Sciatic nerve (tissue), 2 donors: ENCODE measurements around the gene CYP4F2. TPM values are rescaled to one million over a fixed set of nuclear protein-coding genes. Genes with fewer than 3 reads are reported as not detected.
"Not testable (repeated sequence)": the region's sequence is repeated elsewhere in the genome, so short reads cannot be mapped to it uniquely, and the experiment has no call there.

Source experiments
- ATAC-seq: fragments of 200-7000 bp; cut with Tn5 transposase; one replicate; pipeline ENCODE4 v1.9.1; 2020; ENCODE audit warnings: mild to moderate bottlenecking, moderate library complexity
- DNase-seq: peaks from one replicate; pipeline ENCODE4 v3.0.0-alpha.2; 2020; ENCODE audit warnings: low spot score
- intact Hi-C: fragments of 100-400 bp; cut with DNase I; formaldehyde crosslinking; loops from one replicate; pipeline ENCODE4 v1.14.2; 2022
- total RNA-seq: library from RNA; stranded (reverse); fragmentation: NEBNext Ultra II Directional; extraction: Animal tissue kit (Norgen Biotek cat#: 25700); gene quantifications from one replicate; pipeline ENCODE4 v1.2.1, GENCODE V29; 2021
- donor health status: DM: no; HTN: no; CAD: no.
- donor health status: DM: no; HTN: no; CAD: no.

CYP4F2 gene, protein sequence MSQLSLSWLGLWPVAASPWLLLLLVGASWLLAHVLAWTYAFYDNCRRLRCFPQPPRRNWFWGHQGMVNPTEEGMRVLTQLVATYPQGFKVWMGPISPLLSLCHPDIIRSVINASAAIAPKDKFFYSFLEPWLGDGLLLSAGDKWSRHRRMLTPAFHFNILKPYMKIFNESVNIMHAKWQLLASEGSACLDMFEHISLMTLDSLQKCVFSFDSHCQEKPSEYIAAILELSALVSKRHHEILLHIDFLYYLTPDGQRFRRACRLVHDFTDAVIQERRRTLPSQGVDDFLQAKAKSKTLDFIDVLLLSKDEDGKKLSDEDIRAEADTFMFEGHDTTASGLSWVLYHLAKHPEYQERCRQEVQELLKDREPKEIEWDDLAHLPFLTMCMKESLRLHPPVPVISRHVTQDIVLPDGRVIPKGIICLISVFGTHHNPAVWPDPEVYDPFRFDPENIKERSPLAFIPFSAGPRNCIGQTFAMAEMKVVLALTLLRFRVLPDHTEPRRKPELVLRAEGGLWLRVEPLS
- total RNA-seq = not detected

GRCh38 chr19:15897738-15898276 lies at the start of gene CYP4F2:
Gene CYP4F2 (minus strand): TSS chr19:15898074. CDS start chr19:15897611, 463 bp downstream.
- DNase-seq (no peak), ATAC-seq (no peak)
- intact Hi-C loops = no loop called here

GRCh38 chr19:15945301-15945700 lies 47.4 kb upstream of the CYP4F2 start:
- DNase-seq (no peak), ATAC-seq (no peak)
- intact Hi-C loops = no loop called here

DNA sequence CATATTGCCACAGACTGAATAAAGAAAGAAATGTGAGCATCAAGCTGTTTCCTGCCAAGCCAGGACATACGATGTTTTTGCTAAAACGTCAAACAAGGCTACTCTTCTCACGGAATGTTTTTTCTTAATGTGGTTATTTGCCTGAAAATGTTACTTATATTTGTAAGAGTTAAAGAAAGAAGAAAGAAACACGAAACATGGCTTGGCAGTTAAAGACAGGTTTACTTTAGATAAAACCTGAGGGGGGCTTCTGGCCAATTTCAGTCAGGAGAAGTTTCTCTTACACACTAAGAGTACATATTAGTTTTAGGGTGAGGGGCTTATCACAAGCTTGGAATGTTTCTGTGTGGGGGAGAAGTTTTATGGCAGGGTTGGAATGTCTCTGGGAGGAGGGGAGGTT lies 46.5 kb upstream of the CYP4F2 start:
- no peak for DNase-seq
- intact Hi-C loops = no loop called here
- ATAC-seq = no peak

DNA sequence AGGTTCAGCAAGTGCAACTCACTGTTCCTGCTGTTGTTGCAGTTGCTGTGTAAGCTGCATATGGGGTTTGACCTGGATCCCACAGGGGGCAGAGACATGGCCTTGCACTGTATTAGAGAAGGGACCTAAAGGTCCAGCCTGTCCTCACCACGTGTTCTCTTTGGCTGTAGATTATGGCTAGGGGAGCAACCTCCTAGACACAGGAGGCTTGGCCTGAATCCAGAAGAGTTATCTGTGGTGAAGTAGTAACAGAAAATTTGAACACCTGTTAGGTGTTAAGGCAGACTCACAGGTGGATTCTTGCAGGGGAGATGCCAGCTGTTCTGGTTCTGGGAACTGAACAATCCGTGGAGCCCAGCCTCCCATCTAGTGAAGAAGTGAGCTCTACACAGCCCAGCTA lies 39.9 kb upstream of the CYP4F2 start:
- DNase-seq = no peak
- intact Hi-C loops = no loop called here
- no peak for ATAC-seq

DNA sequence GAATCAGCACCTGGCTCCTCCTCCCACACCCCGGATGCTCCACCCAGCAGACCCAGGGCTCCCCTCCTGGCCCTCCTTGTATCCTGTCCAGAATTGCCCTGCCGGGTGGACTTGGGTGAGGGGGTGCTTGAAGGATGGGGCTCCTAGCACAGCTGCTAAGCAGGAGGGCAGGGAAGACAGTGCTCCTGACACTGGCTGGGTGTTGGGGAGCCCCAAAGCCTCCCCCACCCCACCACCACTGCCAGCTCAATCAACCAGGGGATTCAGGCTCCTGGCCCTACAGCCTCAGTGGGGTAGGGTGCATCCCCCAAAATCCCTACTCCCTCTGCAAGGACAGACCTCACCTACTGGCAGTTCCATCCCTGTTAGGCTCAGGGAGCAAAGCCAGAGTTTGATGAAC lies 39.1 kb upstream of the CYP4F2 start:
- ATAC-seq (no peak), DNase-seq (no peak)
- intact Hi-C loops = no loop called here

- intact Hi-C loops = no loop called here
- no peak for ATAC-seq
- DNase-seq = no peak
Measured at GRCh38 chr19:15936173-15936572, 38.3 kb upstream of the CYP4F2 start.

DNA sequence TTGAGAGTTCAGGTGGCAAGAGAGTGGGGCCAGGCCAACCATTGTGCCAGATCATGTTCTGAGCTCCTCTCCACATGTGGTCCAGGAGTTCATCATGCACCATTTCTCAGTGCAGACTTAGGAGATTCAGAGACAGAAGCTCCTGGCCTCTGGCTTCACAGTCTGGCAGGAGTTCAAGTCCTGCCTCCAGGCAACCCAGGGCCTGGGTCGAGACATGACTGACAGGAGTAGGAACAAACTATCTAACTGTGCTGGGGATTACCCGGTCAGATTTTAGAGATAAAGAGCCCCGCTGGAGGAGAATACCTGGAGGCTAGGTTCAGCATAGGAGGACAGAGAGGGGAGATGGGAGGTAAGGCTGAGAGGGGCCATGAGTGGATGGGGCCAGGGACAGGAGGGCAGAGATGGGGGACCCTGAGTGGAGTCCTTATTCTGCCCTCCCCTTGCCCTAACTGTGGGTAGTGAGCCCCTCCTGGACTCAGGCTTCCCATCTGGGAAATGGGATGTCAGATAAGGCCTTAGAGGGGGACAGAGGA lies 37.4 kb upstream of the CYP4F2 start:
- ATAC-seq (no peak), DNase-seq (no peak)
- intact Hi-C loops = no loop called here

- intact Hi-C loops = no loop called here
- DNase-seq = peak; percentile 80
- ATAC-seq = peak; percentile 38
Measured at GRCh38 chr19:15934332-15935078, 36.6 kb upstream of the CYP4F2 start, which contains the start of gene CYP4F11. Gene CYP4F11 (minus strand): TSS chr19:15934529. CDS start chr19:15934408, 121 bp downstream.

DNA sequence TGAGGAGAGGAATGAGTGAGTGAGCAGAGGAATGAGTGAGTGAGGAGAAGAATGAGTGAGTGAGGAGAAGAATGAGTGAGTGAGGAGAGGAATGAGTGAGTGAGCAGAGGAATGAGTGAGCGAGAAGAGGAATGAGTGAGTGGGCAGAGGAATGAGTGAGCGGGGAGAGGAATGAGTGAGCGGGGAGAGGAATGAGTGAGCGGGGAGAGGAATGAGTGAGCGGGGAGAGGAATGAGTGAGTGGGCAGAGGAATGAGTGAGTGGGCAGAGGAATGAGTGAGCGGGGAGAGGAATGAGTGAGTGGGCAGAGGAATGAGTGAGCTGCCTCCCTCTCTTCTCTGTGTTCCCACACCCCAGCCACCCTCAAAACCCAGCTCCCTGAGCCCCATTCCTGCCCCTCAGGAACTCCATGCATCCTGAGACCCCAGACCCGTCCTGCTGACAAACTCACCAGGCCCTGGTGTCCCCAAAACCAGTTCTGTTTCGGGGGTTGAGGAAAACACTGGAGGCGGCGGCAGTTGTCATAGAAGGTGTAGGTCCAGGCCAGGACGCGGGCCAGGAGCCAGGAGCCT lies 36.0 kb upstream of the CYP4F2 start:
- DNase-seq, intact Hi-C loops: not testable (repeated sequence)

DNA sequence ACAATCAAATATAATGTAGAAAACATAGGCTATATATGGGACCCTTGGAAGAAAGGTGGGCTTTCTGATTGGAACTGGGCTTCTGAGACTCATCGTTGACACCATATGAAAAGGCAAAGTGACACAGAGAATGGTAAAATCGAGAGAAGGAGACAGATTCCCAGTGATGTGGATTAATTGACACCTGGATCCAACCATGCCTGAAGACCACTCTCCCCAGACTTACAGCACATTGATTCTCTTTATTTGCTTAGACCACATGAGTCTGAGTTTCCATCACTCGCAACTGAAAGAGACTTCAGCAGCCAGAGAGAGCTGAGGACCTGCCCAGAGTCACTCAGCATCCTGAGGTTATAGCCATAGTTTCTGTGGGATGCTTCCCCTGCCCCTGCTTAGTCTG lies 30.4 kb upstream of the CYP4F2 start:
- no peak for ATAC-seq
- intact Hi-C loops = no loop called here
- DNase-seq = no peak

More for the DNA sequence above, 36.0 kb upstream of the CYP4F2 start:
- not testable (repeated sequence) for ATAC-seq

- DNase-seq = no peak
- no peak for ATAC-seq
- intact Hi-C loops = no loop called here
Measured at GRCh38 chr19:15926484-15926883, 28.6 kb upstream of the CYP4F2 start.

GRCh38 chr19:15923702-15924101 lies 25.8 kb upstream of the CYP4F2 start:
- no peak for ATAC-seq

DNA sequence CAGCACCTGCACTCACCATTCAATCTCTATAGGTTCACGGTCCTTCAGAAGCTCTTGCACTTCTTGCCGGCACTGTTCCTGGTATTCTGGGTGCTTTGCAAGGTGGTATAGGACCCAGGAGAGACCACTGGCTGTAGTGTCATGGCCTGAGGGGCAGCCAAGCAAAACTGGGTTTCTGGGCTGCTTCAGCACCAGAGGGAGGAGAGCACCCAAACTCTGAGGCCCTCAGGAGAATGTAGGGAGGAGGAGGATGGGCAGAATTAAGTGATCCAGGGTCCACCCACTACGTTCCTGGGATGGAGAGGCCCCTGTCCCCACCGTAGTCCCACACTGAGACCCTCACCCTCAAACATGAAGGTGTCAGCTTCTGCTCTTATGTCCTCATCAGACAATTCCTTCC lies 24.1 kb upstream of the CYP4F2 start:
- DNase-seq (no peak), ATAC-seq (no peak)
- intact Hi-C loops = no loop called here

More at GRCh38 chr19:15923702-15924101, 25.8 kb upstream of the CYP4F2 start:
- no peak for DNase-seq
- intact Hi-C loops = no loop called here

- DNase-seq = no peak
- intact Hi-C loops = no loop called here
- ATAC-seq = no peak
Measured at GRCh38 chr19:15919243-15919642, 21.4 kb upstream of the CYP4F2 start.

DNA sequence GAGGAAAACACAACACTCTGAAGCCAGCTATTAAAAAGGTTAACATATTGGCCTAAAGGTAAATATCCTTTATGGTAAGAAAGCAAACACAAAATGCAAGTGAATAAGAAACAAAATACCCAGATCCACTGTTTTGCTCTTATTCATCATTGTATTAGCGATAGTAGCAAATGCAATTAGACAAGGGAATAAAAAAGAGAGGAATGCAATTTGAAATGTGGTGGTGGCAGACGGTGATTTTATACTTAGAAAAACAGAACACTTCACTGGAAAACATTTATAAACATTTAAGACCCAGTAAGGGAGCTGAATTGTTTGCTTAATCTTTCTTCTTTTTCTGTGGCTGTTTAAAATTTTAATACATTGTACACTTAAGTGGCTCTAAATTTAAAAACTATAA lies 17.2 kb upstream of the CYP4F2 start:
- intact Hi-C loops = no loop called here
- ATAC-seq = no peak
- DNase-seq = no peak

DNA sequence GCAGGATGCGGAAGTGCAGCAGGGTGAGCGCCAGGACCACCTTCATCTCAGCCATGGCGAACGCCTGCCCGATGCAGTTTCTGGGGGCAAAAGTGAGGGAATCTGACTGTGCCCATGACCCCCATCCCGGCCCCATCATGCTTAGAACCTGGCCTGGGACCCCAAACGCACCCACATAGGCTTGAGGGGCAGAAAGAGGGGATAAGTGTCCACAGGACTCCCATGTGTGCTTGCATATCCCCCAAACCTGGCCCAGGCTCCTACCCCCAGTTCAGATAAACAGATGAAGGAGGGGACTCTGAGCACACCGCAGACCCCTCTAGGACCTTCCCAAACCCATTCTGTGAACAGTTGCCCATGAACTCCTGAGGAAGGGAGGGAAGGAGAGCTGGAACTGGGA lies 16.0 kb upstream of the CYP4F2 start:
- DNase-seq = no peak

DNA sequence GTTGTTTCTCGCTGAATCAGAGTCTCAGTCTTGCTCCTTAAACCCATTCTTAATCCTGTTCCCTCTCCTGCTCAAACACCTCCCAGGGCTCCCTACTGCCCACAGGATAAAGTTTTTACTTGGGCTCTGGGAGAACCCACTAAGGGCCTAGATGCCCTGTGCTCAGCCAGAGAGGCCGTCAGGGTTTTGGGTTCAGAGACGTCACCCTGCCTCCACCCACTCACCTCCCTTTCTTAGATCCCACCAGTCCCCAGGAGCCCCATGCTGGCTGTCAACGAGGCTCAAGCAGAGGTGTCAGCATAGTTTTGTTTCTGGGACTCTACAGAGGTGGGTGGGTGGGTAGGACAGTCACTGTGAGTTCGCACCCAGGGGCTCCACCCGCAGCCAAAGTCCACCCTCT lies 15.5 kb upstream of the CYP4F2 start:
- ATAC-seq = no peak

More for the DNA sequence above, 16.0 kb upstream of the CYP4F2 start:
- intact Hi-C loops = no loop called here
- no peak for ATAC-seq

DNA sequence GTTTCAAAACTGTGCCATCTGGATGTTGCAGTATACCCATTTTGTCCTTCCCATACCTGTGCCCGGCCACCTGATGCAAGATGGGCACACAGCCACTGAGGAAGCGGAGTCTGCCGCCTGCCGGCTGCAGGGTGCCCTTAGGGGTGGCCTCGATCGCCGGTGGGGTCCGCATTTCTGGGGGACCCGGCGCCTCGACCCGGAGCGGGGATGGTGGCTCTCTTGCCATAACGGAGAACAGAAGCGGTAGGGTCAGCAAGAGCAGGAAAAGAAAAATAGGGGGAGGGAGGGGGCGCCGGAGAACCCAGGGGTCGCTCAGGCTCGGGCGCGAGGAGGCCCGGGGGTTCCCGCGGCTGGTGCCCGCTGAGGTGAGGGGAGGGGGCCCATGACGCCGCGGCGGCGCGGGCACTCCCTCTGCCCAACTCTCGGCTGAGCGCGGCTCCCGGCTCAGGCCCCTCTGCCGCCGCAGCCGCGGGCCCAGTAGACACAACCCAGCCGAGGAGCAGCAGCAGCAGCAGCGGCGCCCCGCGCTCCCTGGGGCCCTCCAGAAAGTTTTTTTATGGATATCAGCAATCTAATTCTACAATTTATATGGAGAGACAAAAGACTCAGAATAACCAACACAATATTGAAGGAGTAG lies 13.8 kb upstream of the CYP4F2 start:
- ATAC-seq (no peak), DNase-seq (no peak)
- intact Hi-C loops = no loop called here

More for the DNA sequence above, 15.5 kb upstream of the CYP4F2 start:
- intact Hi-C loops = no loop called here
- DNase-seq = no peak

GRCh38 chr19:15905026-15905425 lies 7.2 kb upstream of the CYP4F2 start:
- intact Hi-C loops = no loop called here
- ATAC-seq = no peak
- no peak for DNase-seq
